ENCODE measurements around the gene IRX2.

The IRX2 gene

DNA sequence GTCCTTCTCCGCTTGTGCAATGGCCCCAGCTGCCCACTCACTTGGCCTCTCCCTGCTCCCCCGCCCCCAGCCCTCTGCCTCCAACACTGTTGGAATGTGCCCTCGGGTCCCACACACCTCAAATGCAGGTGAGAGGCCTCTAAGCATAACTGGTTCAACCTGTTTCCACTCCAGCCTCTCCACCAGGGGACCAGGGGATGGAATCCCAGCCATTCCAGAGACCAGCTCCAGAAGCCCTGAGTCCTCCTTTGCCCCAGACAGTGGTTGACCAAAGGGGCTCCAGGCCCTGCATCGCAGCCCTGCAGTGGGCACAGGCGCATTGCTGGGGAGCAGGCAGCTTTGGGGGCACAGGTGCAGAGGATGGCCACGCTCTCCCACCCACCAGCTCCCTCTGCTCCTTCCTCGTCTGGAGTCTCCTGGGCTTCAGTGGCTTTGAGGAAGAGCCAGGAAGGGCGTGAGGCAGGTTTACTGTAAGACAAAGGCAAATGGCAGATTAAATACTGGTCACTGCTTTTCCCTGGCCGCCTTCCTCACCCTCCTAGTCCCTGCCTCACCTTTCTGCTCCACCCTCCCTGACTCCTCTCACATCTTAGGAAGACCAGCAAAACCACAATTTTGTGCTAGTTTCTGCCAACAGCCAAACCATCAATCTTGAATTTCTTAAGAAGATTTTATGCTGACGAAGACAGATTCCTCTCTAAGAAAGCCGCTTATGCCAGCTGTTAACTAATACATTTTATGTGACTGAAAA lies 29.1 kb upstream of the IRX2 start:
- intact Hi-C loops (cut with DNase I; ENCODE audit: low total_unique reads) = no loop called here
- Histone ChIP-seq H3K4me1 (peaks cover 0 to 4% (median 0%) of the 10 kb centered on the region in 4 donors), H3K9me3 (no peaks in the 10 kb centered on the region), H3K27me3 (no peaks in the 10 kb centered on the region), H3K27ac (no peak overlapping the region), H3K4me3 (no peak overlapping the region), H3K36me3 (no peaks in the 10 kb centered on the region)
- TF ChIP-seq, protein P1, sequence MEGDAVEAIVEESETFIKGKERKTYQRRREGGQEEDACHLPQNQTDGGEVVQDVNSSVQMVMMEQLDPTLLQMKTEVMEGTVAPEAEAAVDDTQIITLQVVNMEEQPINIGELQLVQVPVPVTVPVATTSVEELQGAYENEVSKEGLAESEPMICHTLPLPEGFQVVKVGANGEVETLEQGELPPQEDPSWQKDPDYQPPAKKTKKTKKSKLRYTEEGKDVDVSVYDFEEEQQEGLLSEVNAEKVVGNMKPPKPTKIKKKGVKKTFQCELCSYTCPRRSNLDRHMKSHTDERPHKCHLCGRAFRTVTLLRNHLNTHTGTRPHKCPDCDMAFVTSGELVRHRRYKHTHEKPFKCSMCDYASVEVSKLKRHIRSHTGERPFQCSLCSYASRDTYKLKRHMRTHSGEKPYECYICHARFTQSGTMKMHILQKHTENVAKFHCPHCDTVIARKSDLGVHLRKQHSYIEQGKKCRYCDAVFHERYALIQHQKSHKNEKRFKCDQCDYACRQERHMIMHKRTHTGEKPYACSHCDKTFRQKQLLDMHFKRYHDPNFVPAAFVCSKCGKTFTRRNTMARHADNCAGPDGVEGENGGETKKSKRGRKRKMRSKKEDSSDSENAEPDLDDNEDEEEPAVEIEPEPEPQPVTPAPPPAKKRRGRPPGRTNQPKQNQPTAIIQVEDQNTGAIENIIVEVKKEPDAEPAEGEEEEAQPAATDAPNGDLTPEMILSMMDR (IDR thresholded peaks at IDR 0.05) = no peak
- DNase-seq = no peak

DNA sequence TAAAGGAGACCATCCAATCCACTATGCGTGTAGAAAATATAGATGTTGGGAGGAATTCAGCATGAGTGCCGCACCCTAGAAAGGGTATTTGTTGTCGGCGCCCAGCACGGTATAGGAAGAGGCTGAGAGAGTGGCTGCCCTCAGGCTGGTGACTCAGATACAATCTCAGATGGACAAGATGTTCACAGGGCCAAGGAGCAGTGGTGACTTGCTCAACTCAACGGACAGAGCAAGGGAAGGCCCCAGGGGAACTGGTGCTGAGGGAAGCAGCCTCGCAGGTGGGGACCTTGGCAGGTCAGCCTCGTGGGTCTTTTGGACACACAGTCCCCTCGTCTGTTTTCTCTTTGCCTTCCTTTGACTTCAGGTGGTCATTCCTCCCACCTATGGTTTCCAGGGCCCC lies 28.0 kb upstream of the IRX2 start:
- TF ChIP-seq, protein P1 (IDR thresholded peaks at IDR 0.05) = no peak
- Histone ChIP-seq H3K36me3 (no peaks in the 10 kb centered on the region), H3K9me3 (no peaks in the 10 kb centered on the region), H3K4me3 (no peak overlapping the region), H3K27me3 (no peaks in the 10 kb centered on the region), H3K4me1 (peaks cover 0 to 4% (median 0%) of the 10 kb centered on the region in 4 donors), H3K27ac (no peak overlapping the region)
- intact Hi-C loops (cut with DNase I; ENCODE audit: low total_unique reads) = no loop called here
- DNase-seq = no peak

DNA sequence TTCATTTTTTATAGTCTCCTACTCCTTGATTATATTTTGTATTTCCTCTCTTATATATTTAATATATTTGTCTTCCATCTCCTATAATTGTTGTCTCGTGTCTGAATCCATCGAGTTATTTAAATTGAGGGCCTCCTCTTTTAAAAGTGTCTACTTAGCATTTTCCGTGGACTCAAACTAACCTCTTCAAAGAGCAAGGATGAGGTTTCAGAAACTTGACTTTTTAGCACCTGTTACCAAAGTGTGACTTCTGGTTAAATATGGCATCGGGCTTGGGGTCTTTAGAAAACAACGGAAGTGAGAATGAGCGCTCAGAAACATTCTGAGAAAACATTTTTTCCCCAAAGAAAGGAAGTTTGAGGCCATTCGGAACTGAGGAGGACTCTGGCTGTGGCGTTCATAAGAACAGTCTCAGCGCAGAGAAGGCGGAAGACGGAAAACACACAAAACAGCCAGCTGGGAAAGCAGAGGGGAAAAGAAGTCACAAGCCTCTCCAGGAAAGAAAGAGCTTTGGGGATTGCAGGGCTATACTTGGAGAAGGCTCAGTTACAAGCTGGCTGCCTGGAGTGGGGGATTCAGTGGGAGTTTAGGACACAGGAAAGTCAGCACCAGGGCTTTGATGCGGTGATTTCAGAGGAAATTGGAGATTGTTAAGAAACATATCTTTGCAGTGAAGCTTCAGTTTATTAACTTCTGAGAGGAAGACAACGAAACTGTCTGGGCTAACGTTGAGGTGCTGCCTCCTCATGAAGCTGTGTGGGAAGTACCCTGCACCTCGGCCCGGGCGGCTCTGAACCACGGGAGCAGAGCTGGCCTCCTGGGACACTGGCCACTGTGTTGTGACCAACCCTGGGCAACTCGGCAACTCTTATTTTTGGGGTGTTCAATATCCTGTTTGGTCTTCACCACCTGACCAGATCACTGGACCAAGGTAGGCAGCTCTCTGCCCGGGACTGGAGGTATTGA lies 25.1 kb upstream of the IRX2 start:
- DNase-seq = no peak
- no peaks in the 10 kb centered on the region for H3K27me3 ChIP-seq
- H3K27ac ChIP-seq = no peak overlapping the region
- no peak overlapping the region for H3K4me3 ChIP-seq
- no peaks in the 10 kb centered on the region for H3K36me3 ChIP-seq
- peaks cover 0 to 4% (median 0%) of the 10 kb centered on the region in 4 donors for H3K4me1 ChIP-seq
- no peaks in the 10 kb centered on the region for H3K9me3 ChIP-seq
- TF ChIP-seq, protein P1 (IDR thresholded peaks at IDR 0.05) = no peak
- intact Hi-C loops (cut with DNase I; ENCODE audit: low total_unique reads) = no loop called here

GRCh38 chr5:2773327-2773726 lies 21.9 kb upstream of the IRX2 start:
- no peaks in the 10 kb centered on the region for H3K4me1 ChIP-seq
- TF ChIP-seq, protein P1 (IDR thresholded peaks at IDR 0.05) = no peak
- H3K27ac ChIP-seq = no peak overlapping the region
- H3K9me3 ChIP-seq = no peaks in the 10 kb centered on the region
- intact Hi-C loops (cut with DNase I; ENCODE audit: low total_unique reads) = no loop called here
- DNase-seq = no peak
- H3K4me3 ChIP-seq = no peak overlapping the region
- no peaks in the 10 kb centered on the region for H3K27me3 ChIP-seq
- no peaks in the 10 kb centered on the region for H3K36me3 ChIP-seq

DNA sequence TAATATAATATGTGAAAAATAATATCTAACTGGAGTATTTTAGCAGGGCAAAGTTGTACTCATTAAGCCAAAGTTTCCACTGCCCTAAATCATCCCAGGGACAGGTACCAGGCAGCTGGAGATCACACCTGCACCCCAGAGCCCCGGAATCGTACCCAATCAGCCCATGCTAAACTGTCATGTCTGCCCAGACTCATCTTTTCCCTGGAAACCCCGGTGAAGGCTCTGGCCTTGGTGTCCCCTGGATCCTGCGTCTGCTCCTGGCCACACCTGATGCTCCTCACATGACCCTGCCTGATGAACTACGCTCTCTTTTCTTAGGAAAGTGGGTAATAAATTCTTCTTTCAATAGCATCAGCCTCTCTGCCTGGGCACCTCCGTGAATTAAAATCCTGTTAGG lies 15.6 kb upstream of the IRX2 start:
- Histone ChIP-seq H3K4me3 (no peak overlapping the region), H3K27ac (no peak overlapping the region), H3K4me1 (no peaks in the 10 kb centered on the region), H3K9me3 (no peaks in the 10 kb centered on the region), H3K27me3 (peaks cover 0 to 9% of the 10 kb centered on the region in 2 donors), H3K36me3 (no peaks in the 10 kb centered on the region)
- TF ChIP-seq, protein P1 (IDR thresholded peaks at IDR 0.05) = no peak
- intact Hi-C loops (cut with DNase I; ENCODE audit: low total_unique reads) = no loop called here
- DNase-seq = no peak
